Tibial nerve (tissue), 4 donors: ENCODE measurements around the gene MN1. TPM values are rescaled to one million over a fixed set of nuclear protein-coding genes. Genes with fewer than 3 reads are reported as not detected.

ENCODE experiments used
- DNase-seq, 2 donors: peaks; one replicate each; pipeline ENCODE4 v3.0.0-alpha.2; 2019; ENCODE audit warnings: low spot score in 2 of 2
- H3K27ac ChIP-seq, 4 donors: fragments of 200-600 bp; sonication (generic) in 3 of 4; one replicate each; pipeline ENCODE4 v1.5.1; 2017 to 2019; ENCODE audit warnings: mild to moderate bottlenecking in 1 of 4
- H3K27me3 ChIP-seq, 2 donors: fragments of 200-600 bp; sonication (generic) in 1 of 2; one replicate each; pipeline versions ENCODE4 v1.5.1 to v1.6.0; 2017 to 2019
- H3K36me3 ChIP-seq, 3 donors: fragments of 200-600 bp; sonication (generic); one replicate each; pipeline ENCODE4 v1.5.1; 2018 to 2019
- H3K4me1 ChIP-seq, 4 donors: fragments of 200-600 bp; sonication (generic) in 3 of 4; one replicate each; pipeline ENCODE4 v1.5.1; 2017 to 2019
- H3K4me3 ChIP-seq, 4 donors: fragments of 200-600 bp; sonication (generic) in 3 of 4; one replicate each; pipeline ENCODE4 v1.5.1; 2017 to 2019; ENCODE audit warnings: mild to moderate bottlenecking in 1 of 4, moderate library complexity in 1 of 4
- H3K9me3 ChIP-seq, 4 donors: fragments of 200-600 bp; sonication (generic) in 3 of 4; one replicate each; pipeline ENCODE4 v1.5.1; 2017 to 2019
- EP300 ChIP-seq, 2 donors: sonication (generic); formaldehyde crosslinking; IDR thresholded peaks; one replicate each; pipeline ENCODE4 v1.6.1; 2017; ENCODE audit warnings: antibody characterized with exemption in 2 of 2, mild to moderate bottlenecking in 1 of 2
- POLR2A ChIP-seq, 2 donors: fragments of 450-650 bp; IDR thresholded peaks; one replicate each; pipeline ENCODE4 v1.6.1; 2017; ENCODE audit warnings: antibody characterized with exemption in 2 of 2, mild to moderate bottlenecking in 2 of 2, moderate library complexity in 2 of 2
- WGBS, 2 donors: methylation state at CpG; one replicate each; pipeline ENCODE4 v1.1.5; 2018; 5-methylcytosine and 5-hydroxymethylcytosine counted together
- total RNA-seq, 4 donors: library from RNA; depleted of rRNA; stranded (reverse); fragments of >200 nt; gene quantifications; one replicate each; pipeline ENCODE4 v1.1.0, GENCODE V29; 2016
- TF ChIP-seq, protein P1 (sequence below), 5 experiments: fragments of 200-600 bp in 3 of 5; fragments of 450-650 bp in 2 of 5; sonication (generic) in 3 of 5; IDR thresholded peaks; one replicate each; pipeline ENCODE4 v1.5.1; 2016 to 2019; ENCODE audit warnings: antibody characterized with exemption in 5 of 5, mild to moderate bottlenecking in 3 of 5, moderate library complexity in 2 of 5

MN1 gene
- total RNA-seq, 4 donors from 2014 or later, result 3.9 to 8.2 (median 6.0) TPM

DNA sequence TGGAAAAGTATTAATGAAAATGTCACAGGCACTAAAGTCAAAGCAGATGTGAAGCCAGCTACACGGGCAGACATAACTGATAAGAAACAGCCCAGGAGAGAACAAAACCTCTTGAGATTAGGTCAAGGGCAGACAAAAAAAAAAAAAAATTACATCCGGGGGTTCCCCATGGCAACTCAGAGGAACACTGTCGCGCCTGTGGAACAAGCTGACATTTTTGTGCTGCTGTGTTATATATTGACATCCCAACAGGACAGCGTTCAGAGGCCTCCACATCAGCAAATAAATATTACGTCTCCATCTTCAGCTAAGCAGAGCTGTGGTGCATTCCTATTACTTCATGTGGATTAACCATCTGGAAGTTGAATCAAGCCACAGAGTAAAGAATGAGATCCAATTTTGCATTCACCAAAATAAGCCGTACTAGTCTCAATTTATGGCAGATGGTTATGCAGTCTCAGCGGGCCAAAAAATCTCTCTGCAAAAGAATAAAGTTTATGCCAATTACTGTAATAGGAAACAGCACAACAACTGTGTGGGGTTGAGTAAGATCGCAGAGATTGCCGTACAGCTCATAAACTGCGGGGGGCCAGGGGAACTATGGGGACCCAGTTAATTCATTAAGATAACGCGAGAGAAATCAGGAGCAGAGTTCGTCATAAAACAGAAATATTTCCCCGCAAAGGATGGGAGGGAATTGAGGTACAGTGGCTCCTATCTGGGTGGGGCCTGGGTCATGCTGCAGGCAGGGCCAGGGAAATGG is 41.3 kb upstream of the MN1 start:
- H3K36me3 ChIP-seq, result peaks cover 0 to 37% (median 0%) of the 10 kb centered on the region in 3 donors
- no peak overlapping the region for H3K27ac ChIP-seq
- DNase-seq, result no peak
- no peaks in the 10 kb centered on the region for H3K27me3 ChIP-seq
- peaks cover 0 to 6% (median 0%) of the 10 kb centered on the region in 4 donors for H3K4me1 ChIP-seq
- 62 to 64% methylated on average over 15 of the region's 15 CpGs for WGBS, 2 donors
- H3K9me3 ChIP-seq, result peaks cover 0 to 3% (median 0%) of the 10 kb centered on the region in 4 donors
- no peak for TF ChIP-seq EP300 (IDR thresholded peaks at IDR 0.05)
- no peak for TF ChIP-seq POLR2A (IDR thresholded peaks at IDR 0.05)
- TF ChIP-seq, protein P1, sequence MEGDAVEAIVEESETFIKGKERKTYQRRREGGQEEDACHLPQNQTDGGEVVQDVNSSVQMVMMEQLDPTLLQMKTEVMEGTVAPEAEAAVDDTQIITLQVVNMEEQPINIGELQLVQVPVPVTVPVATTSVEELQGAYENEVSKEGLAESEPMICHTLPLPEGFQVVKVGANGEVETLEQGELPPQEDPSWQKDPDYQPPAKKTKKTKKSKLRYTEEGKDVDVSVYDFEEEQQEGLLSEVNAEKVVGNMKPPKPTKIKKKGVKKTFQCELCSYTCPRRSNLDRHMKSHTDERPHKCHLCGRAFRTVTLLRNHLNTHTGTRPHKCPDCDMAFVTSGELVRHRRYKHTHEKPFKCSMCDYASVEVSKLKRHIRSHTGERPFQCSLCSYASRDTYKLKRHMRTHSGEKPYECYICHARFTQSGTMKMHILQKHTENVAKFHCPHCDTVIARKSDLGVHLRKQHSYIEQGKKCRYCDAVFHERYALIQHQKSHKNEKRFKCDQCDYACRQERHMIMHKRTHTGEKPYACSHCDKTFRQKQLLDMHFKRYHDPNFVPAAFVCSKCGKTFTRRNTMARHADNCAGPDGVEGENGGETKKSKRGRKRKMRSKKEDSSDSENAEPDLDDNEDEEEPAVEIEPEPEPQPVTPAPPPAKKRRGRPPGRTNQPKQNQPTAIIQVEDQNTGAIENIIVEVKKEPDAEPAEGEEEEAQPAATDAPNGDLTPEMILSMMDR (IDR thresholded peaks at IDR 0.05), result no peak
- H3K4me3 ChIP-seq, result no peak overlapping the region

- H3K4me1 ChIP-seq, result peaks cover 0 to 6% (median 0%) of the 10 kb centered on the region in 4 donors
- H3K27me3 ChIP-seq, result no peaks in the 10 kb centered on the region
- no peak overlapping the region for H3K4me3 ChIP-seq
- H3K36me3 ChIP-seq, result peaks cover 0 to 30% (median 0%) of the 10 kb centered on the region in 3 donors
- H3K9me3 ChIP-seq, result peaks cover 0 to 9% (median 0%) of the 10 kb centered on the region in 4 donors
- no peak overlapping the region for H3K27ac ChIP-seq
- TF ChIP-seq POLR2A (IDR thresholded peaks at IDR 0.05) (no peak), EP300 (IDR thresholded peaks at IDR 0.05) (no peak)
- TF ChIP-seq, protein P1 (IDR thresholded peaks at IDR 0.05), result no peak
- WGBS, 2 donors, result 33% methylated on average over 1 of the region's 1 CpG; no CpG with 5 or more reads in 1 of the 2 donors
- no peak for DNase-seq
These were observed 40.6 kb upstream of the MN1 start for GRCh38 chr22:27842201-27842600.

DNA sequence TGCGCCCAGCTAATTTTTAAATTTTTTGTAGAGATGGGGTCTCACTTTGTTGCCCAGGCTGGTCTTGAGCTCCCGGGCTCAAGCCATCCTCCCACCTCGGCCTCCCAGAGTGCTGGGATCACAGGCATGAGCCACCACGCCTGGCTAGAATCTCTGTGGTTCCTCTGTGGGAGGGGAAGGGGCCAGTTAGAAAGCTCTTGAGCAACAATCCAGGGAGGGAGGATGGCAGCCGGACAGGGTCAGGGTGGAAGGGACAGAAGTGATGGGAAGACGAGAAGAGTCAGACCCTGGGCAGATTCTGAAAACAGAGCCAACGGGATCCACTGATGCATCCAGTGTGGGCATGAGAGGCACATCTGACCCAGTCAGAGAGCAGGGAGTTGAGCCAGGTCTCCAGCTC is 38.9 kb upstream of the MN1 start:
- TF ChIP-seq, protein P1 (IDR thresholded peaks at IDR 0.05), result no peak
- TF ChIP-seq POLR2A (IDR thresholded peaks at IDR 0.05) (no peak), EP300 (IDR thresholded peaks at IDR 0.05) (no peak)
- Histone ChIP-seq H3K4me1 (peaks cover 0 to 6% (median 0%) of the 10 kb centered on the region in 4 donors), H3K27me3 (no peaks in the 10 kb centered on the region), H3K36me3 (peaks cover 0 to 23% (median 0%) of the 10 kb centered on the region in 3 donors), H3K4me3 (no peak overlapping the region), H3K27ac (no peak overlapping the region), H3K9me3 (peaks cover 0 to 9% (median 0%) of the 10 kb centered on the region in 4 donors)
- 95 to 97% methylated on average over 7 of the region's 7 CpGs for WGBS, 2 donors
- no peak for DNase-seq

- H3K27ac ChIP-seq, result no peak overlapping the region
- peaks cover 0 to 29% (median 0%) of the 10 kb centered on the region in 3 donors for H3K36me3 ChIP-seq
- DNase-seq, result no peak
- 83 to 84% methylated on average over 13 of the region's 13 CpGs for WGBS, 2 donors
- H3K9me3 ChIP-seq, result peaks cover 0 to 9% (median 0%) of the 10 kb centered on the region in 4 donors
- no peak overlapping the region for H3K4me3 ChIP-seq
- TF ChIP-seq POLR2A (IDR thresholded peaks at IDR 0.05), result no peak
- no peak for TF ChIP-seq EP300 (IDR thresholded peaks at IDR 0.05)
- TF ChIP-seq, protein P1 (IDR thresholded peaks at IDR 0.05), result no peak
- H3K4me1 ChIP-seq, result peaks cover 0 to 6% (median 0%) of the 10 kb centered on the region in 4 donors
- no peaks in the 10 kb centered on the region for H3K27me3 ChIP-seq
These were observed 37.6 kb upstream of the MN1 start for GRCh38 chr22:27839057-27839660.

DNA sequence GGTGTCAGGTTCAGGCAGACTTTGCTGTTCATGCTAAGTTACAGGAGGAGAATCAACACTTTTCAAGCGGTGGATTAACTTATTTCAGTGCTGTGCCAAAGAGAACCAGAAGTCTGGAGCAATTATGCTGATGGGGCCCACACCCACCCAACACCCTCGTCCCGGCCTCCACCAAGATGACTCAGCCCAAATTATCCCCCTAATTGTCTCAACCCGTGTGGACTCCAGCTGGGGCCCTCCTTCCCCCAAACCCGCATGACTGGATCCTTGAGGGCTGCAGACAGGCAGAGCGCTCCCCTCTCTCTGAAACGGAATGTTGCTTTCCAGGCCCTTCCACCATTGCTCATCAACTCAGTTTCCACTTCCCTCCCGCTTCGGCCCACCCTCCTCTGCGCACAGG is 34.6 kb upstream of the MN1 start:
- WGBS, 2 donors, result 70 to 76% methylated on average over 10 of the region's 10 CpGs
- H3K27me3 ChIP-seq, result no peaks in the 10 kb centered on the region
- H3K9me3 ChIP-seq, result peaks cover 0 to 9% (median 0%) of the 10 kb centered on the region in 4 donors
- H3K36me3 ChIP-seq, result peaks cover 0 to 27% (median 0%) of the 10 kb centered on the region in 3 donors
- no peak for DNase-seq
- no peak overlapping the region for H3K27ac ChIP-seq
- TF ChIP-seq EP300 (IDR thresholded peaks at IDR 0.05) (no peak), POLR2A (IDR thresholded peaks at IDR 0.05) (no peak)
- TF ChIP-seq, protein P1 (IDR thresholded peaks at IDR 0.05), result no peak
- H3K4me1 ChIP-seq, result no peaks in the 10 kb centered on the region
- no peak overlapping the region for H3K4me3 ChIP-seq
